Left hindlimb (tissue), 1 donor: Measurements from ENCODE around the gene TIMM17A.
"Not testable (repeated sequence)": the region's sequence is repeated elsewhere in the genome, so short reads cannot be mapped to it uniquely, and the experiment has no call there.

Experiments
- DNase-seq: peaks from one replicate; pipeline ENCODE4 v3.0.0-alpha.2; 2018

The TIMM17A gene

DNA sequence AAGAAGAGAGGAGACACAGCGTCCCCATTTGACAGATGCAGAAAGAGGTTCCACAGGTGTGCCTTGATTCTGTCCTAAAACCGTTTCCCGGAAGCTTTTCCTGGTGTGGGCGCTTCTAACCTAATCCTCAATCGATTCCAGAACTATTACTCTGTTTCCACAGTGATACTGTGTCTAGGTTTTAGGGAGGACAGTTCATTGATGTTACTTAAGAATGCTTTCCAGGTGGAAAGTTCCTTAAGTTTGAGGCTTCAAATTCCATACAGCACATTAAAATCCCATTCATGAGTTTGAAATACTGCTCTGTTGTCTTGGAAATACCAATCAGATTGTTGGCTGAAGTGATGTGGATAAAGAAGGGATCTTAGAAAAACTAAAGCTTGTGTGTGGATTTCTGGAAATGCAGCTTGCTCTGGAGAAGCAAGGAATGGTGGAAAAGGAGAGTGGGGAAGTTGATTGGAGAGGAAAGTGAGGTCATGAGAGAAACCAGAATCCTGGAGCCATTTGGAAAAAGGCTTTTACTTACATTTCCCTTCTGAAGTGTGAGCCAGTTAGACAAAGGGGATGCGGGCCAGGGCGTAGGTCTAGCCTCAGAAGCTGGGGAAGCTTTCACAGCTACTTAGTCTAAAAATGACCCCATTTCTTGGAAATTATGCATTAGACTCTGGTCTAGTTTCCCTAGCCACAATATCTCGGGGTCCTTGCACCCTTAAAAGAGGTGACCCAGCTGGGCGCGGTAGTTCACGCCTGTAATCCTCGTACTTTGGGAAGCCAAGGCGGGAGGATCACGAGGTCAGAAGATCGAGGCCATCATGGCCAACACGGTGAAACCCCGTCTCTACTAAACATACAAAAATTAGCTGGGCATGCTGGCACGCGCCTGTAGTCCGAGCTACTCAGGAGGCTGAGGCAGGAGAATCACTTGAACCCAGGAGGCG, 61.8 kb downstream of the TIMM17A start:
- DNase-seq, result no peak

DNA sequence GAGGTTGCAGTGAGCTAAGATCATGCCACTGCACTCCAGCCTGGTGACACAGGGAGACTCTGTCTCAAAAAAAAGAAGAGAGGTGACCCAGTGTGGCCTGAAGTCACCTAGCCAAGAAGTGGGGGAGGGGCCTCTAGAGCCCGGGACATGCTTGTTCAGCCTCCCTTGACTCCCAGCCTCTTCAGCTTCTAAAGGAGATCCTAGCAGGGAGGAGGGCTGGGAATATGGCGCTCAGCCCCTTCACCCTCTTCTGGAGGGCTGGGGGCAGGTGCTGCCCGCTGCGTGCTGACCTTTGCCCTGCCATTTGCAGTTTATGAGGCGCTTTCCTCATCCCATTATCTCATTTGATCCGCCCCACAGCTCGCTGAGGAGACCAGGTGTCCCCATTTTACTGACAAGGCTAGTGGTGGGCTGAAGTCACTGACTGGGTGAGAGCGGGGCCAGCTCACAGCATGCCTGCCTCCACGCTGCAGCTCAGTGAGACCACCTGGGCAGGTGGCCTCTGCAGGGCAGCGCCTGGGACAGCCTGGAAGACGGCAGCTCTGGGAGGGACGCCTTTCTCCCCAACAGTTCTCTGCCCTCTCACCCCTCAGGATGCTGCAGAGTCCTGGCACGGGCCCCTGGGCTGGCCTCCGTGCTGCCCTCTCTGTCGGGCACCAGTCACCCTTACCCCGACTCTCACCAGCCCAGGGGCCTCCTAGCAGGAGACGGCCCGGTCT, 62.6 kb downstream of the TIMM17A start:
- no peak for DNase-seq

DNA sequence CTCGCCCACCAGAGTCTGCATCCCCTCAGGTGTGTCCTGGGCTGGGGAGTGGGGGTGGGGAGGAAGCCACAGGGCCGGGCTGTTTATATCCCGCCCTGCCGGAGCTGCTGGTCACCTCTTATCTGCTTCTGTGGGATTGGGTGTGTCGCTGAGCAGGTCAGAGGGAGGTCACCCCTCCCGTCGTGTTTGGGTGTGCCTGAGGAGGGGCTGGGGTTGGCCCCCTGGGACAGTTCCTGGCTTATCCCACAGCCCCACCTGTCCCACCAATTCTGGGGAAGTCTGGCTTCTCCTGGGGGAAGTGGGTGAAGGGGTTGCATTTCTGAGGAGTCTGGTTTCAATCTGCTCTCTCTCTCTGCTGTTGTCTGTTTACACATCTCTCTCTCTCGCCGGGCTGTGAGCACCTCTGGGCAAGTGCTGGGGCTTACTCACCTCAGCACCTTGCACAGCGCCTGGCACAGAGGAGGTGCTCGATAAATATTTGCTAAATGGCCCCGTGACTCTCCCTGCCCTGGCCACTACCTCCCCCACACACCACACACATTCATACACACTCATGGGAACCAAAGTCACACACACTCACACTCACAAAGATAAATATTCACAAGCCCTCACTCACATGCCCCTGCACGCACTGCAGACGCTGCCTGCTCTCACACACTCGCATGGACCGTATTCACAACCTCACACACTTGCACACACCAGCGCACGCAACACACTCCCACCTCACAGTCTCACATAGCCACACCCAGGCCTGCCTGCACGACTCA, 63.3 kb downstream of the TIMM17A start:
- DNase-seq, result no peak

DNA sequence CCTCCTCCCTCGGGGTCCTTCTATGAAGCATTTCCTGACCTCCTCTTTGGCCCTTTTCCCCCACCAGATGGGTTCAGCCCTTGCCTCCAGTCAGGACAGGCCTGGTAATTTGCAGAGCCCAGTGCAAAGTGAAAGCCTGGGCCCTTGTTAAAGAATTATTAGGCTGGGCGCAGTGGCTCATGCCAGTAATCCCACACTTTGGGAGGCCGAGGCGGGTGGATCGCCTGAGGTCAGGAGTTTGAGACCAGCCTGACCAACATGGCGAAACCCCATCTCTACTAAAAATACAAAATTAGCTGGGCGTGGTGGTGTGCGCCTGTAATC, 63.9 kb downstream of the TIMM17A start:
- DNase-seq, result not testable (repeated sequence)
